Activated CD4-positive, alpha-beta memory T cell treated with anti-CD3 and anti-CD28 coated beads for 36 hours (primary cell): Measurements from ENCODE around the gene CA11. TPM values are rescaled to one million over a fixed set of nuclear protein-coding genes. Genes with fewer than 3 reads are reported as not detected.
"Not testable (repeated sequence)": the region's sequence is repeated elsewhere in the genome, so short reads cannot be mapped to it uniquely, and the experiment has no call there.

Experiments
- CTCF ChIA-PET: fragments of 350-600 bp; sonication (Branson Sonifier 250); formaldehyde crosslinking; loops from one replicate; lab custom pipeline; 2021; ENCODE audit warnings: antibody characterized with exemption, inconsistent platforms; lab: Charles Lee
- POLR2A ChIA-PET: fragments of 350-600 bp; sonication (Branson Sonifier 250); formaldehyde crosslinking; loops from one replicate; lab custom pipeline; 2021; ENCODE audit warnings: antibody characterized with exemption; lab: Charles Lee
- DNase-seq: peaks from one replicate; pipeline ENCODE4 v3.0.0-alpha.2; 2020
- H3K27ac Mint-ChIP-seq: one replicate; pipeline ENCODE4 v1.8.0; 2021; ENCODE audit warnings: mixed read lengths
- H3K27me3 Mint-ChIP-seq: one replicate; pipeline ENCODE4 v1.8.0; 2021; ENCODE audit warnings: mixed read lengths
- H3K36me3 Mint-ChIP-seq: one replicate; pipeline ENCODE4 v1.8.0; 2021; ENCODE audit warnings: mixed read lengths
- H3K4me1 Mint-ChIP-seq: one replicate; pipeline ENCODE4 v1.8.0; 2021; ENCODE audit warnings: low read depth, mixed read lengths
- H3K4me3 Mint-ChIP-seq: one replicate; pipeline ENCODE4 v1.8.0; 2021; ENCODE audit warnings: mild to moderate bottlenecking, mixed read lengths
- H3K9me3 Mint-ChIP-seq: one replicate; pipeline ENCODE4 v1.8.0; 2021; ENCODE audit warnings: mixed read lengths
- intact Hi-C: fragments of 100-400 bp; cut with micrococcal nuclease; formaldehyde crosslinking; loops from one replicate; pipeline ENCODE4 v1.15.1; 2023
- total RNA-seq, 2 experiments: library from RNA; stranded (reverse); gene quantifications; one replicate each; pipeline ENCODE4 v1.2.3, GENCODE V29; 2021

Gene CA11
- total RNA-seq, result 10 to 100 TPM; 12.7 to 15.9 TPM

DNA sequence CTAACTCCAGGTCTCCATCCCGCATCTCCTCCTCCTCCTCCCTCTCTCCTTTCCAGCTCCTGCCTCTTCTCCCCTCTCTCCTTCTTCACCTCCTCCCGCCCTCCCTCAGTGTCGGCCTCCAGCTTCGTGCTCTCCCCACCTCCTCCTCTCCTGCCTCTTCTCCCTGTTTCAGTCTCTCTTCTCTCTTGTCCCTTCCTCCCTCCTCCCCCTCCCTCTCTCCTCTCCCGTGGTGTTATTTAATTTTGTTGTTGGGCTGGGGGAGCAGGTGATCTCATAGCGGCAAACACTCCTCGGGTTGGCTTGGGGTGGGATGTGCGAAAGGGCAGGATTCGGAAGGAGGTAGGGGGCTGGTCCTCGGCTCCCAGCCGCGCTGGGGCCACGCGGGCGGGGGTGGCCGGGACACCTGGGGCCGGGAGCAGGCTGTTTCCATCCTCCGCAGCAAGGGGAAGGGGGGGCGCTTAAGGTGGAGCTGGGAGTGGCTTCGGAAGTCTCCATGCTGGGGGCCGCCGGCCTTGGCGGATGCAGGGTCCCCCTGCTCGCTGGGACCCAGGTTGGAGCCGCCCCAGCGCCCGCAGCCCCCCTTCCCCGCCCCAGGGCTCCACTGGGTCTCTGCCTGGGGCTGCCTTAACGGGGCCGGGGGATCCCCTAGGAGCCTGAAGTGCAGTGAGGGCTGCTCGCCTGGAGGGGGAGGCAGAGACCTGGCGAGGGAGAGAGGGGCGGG is at the start of gene CA11:
Gene CA11, minus strand, starts transcription at position 187 of the 721 bp plus-strand sequence. CDS start 555 bp downstream, outside the sequence.
- Mint-ChIP-seq H3K27me3 (no peaks in the 10 kb centered on the region), H3K4me3 (peak within 1 kb of the TSS; percentile 82), H3K27ac (peak within 1 kb of the TSS; percentile 77), H3K4me1 (peaks cover 35% of the 10 kb centered on the region), H3K36me3 (no peaks in the 10 kb centered on the region), H3K9me3 (no peaks in the 10 kb centered on the region)
- ChIA-PET POLR2A (interaction anchor here (0.8 to 1.8 kb wide), 7 partner anchors 9 to 227 kb away, joined by 3 to 9 read pairs (median 5); partner anchors contain the start of genes DBP, RPL18 and SPHK2), CTCF (interaction anchor here (0.6 to 2.8 kb wide), 19 partner anchors 12 to 347 kb away, joined by 3 to 12 read pairs (median 4); partner anchors contain the start of genes BAX, GYS1, IZUMO1 and RPL18)
- peak; percentile 96 for DNase-seq
- intact Hi-C loops, result loop anchor here (1.0 to 5.0 kb wide), 7 partner anchors 9 to 439 kb away; partner anchors contain the start of genes DBP, HSD17B14 and SNRNP70

DNA sequence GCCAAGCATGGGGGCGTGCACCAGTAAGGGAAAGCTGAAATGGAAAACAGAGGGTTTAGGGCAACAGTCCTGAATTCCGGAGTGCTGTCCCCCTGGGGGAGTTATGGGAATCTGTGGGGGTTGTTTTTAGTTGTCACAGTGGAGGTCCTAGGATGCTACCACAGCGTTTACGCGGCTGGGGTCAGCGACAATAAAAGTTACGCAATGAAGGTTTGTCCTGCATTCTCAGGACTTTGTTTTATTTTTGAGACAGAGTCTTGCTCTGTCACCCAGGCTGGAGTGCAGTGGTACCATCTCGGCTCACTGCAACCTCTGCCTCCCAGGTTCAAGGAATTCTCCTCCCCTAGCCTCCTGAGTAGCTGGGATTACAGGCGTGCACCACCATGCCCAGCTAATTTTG is 47.6 kb upstream of the CA11 start:
- CTCF ChIA-PET, H3K27me3 Mint-ChIP-seq, H3K4me3 Mint-ChIP-seq, H3K4me1 Mint-ChIP-seq, H3K36me3 Mint-ChIP-seq, intact Hi-C loops, DNase-seq, POLR2A ChIA-PET, H3K27ac Mint-ChIP-seq, H3K9me3 Mint-ChIP-seq: not testable (repeated sequence)

DNA sequence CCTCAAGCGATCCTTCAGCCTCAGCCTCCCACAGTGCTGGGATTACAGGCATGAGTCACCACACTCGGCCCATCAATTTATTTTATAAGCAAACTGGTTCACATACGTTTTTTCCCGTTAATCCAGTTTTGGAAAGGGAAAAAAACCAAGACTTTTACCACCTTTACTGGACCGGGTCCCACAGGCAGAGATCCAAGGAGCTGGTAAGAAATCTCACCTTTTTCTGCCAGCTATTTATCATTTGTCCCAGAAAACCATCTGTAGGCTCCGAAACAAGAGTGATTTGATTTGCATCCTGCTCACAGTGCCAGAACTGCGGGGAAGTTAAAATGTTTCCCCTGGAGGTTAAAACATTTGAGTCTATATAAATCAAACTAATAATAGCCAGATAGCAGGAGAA is 43.5 kb upstream of the CA11 start:
- H3K4me3 Mint-ChIP-seq, result no peak overlapping the region
- intact Hi-C loops, result no loop called here
- ChIA-PET CTCF (no interaction called here), POLR2A (no interaction called here)
- no peak overlapping the region for H3K27ac Mint-ChIP-seq
- no peak for DNase-seq
- peaks cover 3% of the 10 kb centered on the region for H3K36me3 Mint-ChIP-seq
- no peaks in the 10 kb centered on the region for H3K9me3 Mint-ChIP-seq
- H3K27me3 Mint-ChIP-seq, result no peaks in the 10 kb centered on the region
- H3K4me1 Mint-ChIP-seq, result no peaks in the 10 kb centered on the region

DNA sequence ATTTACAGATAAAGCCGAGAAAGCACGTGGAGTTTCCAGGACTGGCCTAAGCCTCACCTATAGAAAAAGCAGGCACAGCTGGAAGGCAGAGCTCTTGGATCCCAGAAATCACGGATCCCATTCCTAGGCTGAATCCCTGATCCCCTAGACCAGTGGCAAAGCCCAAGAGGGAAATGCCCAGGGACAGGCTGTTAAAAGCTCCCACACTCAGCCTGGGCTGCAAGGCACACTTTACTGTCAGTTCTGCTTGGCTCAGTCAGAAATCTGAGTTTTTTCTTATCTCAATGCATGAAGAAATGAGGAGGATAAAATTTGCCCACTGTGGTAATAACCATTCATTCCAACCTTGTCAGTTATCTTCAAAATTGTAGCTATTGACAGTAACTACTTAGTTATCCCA is 41.8 kb upstream of the CA11 start:
- CTCF ChIA-PET, result no interaction called here
- no peak for DNase-seq
- H3K4me3 Mint-ChIP-seq, result no peak overlapping the region
- H3K27ac Mint-ChIP-seq, result no peak overlapping the region
- intact Hi-C loops, result no loop called here
- POLR2A ChIA-PET, result no interaction called here
- H3K9me3 Mint-ChIP-seq, result no peaks in the 10 kb centered on the region
- H3K36me3 Mint-ChIP-seq, result no peaks in the 10 kb centered on the region
- H3K4me1 Mint-ChIP-seq, result no peaks in the 10 kb centered on the region
- no peaks in the 10 kb centered on the region for H3K27me3 Mint-ChIP-seq

DNA sequence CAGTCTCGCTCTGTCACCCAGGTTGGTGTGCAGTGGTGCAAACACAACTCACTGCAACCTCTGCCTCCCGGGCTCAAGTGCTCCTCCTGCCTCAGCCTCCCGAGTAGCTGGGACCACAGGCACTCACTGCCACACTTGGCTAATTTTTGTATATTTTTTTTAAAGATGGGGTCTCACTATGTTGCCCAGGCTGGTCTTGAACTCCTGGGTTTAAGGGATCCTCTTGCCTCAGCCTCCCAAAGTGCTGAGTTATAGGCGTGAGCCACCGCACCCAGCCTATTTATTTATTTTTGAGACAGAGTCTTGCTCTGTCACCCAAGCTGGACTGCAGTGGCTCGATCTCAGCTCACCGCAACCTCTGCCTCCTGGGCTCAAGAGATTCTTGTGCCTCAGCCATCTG is 40.6 kb upstream of the CA11 start:
- H3K4me3 Mint-ChIP-seq, CTCF ChIA-PET, H3K27me3 Mint-ChIP-seq, H3K4me1 Mint-ChIP-seq, POLR2A ChIA-PET, H3K27ac Mint-ChIP-seq, H3K9me3 Mint-ChIP-seq, intact Hi-C loops, DNase-seq, H3K36me3 Mint-ChIP-seq: not testable (repeated sequence)

DNA sequence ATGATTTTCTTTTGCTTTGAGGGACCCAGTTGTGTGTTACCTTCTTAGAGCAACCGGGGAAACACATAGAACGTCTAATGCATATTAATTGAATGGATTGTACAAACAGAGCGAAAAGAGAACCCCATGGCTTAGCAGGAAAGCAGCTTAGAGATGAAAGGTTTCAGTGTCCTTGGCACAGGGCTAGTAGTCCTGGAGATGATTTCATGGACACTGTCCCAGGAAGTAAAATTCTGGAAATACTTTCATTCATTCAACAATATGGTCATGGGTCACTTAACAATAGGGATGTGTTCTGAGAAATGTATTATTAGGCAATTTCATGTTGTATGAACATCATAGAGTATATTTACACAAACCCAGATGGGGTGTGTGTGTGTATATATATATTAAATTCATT is 40.1 kb upstream of the CA11 start:
- intact Hi-C loops, result no loop called here
- no peaks in the 10 kb centered on the region for H3K27me3 Mint-ChIP-seq
- no peaks in the 10 kb centered on the region for H3K4me1 Mint-ChIP-seq
- POLR2A ChIA-PET, result no interaction called here
- no peaks in the 10 kb centered on the region for H3K36me3 Mint-ChIP-seq
- no peak overlapping the region for H3K27ac Mint-ChIP-seq
- no peak overlapping the region for H3K4me3 Mint-ChIP-seq
- CTCF ChIA-PET, result no interaction called here
- DNase-seq, result no peak
- no peaks in the 10 kb centered on the region for H3K9me3 Mint-ChIP-seq

DNA sequence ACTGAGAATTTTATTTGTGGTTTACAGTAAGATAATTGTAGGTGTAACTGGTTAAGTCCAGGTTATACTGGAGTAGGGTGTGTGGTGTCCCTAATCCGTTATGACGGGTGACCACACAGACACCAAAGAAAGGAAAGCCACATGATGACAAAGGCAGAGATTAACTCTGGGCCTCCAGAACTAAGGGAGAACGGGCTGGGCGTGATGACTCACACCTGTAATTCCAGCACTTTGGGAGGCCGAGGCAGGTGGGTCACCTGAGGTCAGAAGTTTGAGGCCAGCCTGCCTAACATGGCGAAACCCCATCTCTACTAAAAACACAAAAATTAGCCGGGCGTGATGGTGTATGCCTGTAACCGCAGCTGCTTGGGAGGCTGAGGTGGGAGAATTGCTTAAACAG is 39.6 kb upstream of the CA11 start:
- DNase-seq, result no peak
- H3K9me3 Mint-ChIP-seq, result no peaks in the 10 kb centered on the region
- H3K36me3 Mint-ChIP-seq, result no peaks in the 10 kb centered on the region
- no peaks in the 10 kb centered on the region for H3K27me3 Mint-ChIP-seq
- H3K27ac Mint-ChIP-seq, result no peak overlapping the region
- H3K4me1 Mint-ChIP-seq, result no peaks in the 10 kb centered on the region
- CTCF ChIA-PET, result no interaction called here
- intact Hi-C loops, result no loop called here
- no peak overlapping the region for H3K4me3 Mint-ChIP-seq
- POLR2A ChIA-PET, result no interaction called here

DNA sequence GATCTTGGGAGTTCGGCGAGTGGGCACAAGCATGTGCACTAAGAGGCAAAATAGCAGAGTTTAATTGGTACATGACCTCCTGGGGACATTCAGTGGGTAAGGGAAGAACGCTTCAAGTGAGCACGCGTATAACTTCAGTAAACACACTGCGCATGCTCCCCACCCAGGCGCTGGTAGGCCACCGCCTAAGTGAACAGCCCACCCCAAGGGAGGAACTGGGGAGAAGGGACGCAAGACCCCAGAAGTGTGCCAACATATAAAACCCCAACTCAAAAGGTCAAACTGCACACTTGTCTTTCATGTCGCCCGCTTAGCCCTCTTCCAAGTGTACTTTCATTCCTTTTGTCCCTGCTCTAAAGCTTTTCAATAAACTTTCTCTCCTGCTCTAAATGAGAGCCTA is 37.4 kb upstream of the CA11 start:
- ChIA-PET CTCF (no interaction called here), POLR2A (interaction anchor here (1.1 kb wide), 1 partner anchor 20 kb away, joined by 5 read pairs; no protein-coding TSS in a partner anchor)
- peak; percentile 20 for DNase-seq
- no peaks in the 10 kb centered on the region for H3K36me3 Mint-ChIP-seq
- intact Hi-C loops, result no loop called here
- no peak overlapping the region for H3K27ac Mint-ChIP-seq
- H3K4me1 Mint-ChIP-seq, result no peaks in the 10 kb centered on the region
- H3K27me3 Mint-ChIP-seq, result no peaks in the 10 kb centered on the region
- H3K9me3 Mint-ChIP-seq, result no peaks in the 10 kb centered on the region
- no peak overlapping the region for H3K4me3 Mint-ChIP-seq

DNA sequence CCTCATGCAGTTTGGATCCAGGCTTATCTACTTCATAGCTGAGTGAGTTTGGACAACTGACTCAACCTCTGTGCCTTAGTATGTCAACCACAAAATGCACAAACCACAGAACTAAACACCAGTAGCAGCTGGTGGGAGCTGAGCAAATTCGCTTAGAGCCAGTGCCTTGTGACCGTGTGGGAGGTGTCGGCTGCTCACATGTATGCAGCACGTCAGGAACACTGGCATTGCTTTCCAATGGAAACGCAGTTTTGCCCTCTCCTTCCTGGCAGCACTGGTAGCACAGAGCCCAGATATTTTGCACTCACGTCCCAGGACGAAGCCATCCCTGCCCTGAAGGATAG is 35.1 kb upstream of the CA11 start:
- H3K27me3 Mint-ChIP-seq, result no peaks in the 10 kb centered on the region
- H3K9me3 Mint-ChIP-seq, result no peaks in the 10 kb centered on the region
- DNase-seq, result no peak
- H3K27ac Mint-ChIP-seq, result no peak overlapping the region
- H3K36me3 Mint-ChIP-seq, result no peaks in the 10 kb centered on the region
- H3K4me3 Mint-ChIP-seq, result no peak overlapping the region
- POLR2A ChIA-PET, result no interaction called here
- intact Hi-C loops, result no loop called here
- CTCF ChIA-PET, result no interaction called here
- H3K4me1 Mint-ChIP-seq, result no peaks in the 10 kb centered on the region

DNA sequence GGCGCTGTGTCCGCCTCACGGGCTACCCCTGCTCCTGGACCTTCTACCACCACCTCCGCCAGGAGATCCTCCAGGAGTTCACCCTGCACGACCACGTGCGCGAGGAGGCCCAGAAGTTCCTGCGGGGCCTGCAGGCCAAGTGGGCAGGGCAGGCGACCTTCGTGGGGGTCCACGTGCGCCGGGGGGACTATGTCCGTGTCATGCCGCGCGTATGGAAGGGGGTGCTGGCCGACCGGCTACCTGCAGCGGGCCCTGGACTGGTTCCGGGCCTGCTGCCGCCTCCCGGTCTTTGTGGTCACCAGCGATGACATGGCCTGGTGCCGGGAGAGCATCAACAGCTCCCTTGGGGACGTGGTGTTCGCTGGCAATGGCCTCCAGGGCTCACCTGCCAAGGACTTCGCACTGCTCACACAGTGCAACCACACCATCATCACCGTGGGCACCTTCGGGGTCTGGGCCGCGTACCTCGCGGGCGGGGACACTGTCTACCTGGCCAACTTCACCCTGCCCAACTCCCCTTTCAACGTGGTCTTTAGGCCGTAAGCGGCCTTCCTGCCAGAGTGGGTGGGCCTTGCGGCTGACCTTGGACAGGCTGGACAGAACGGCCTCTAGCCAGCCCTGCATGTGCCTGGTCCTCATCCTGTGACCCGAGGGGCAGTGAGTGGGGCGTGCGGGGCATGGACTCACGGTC is 34.6 kb upstream of the CA11 start:
- no peak for DNase-seq
- POLR2A ChIA-PET, result no interaction called here

DNA sequence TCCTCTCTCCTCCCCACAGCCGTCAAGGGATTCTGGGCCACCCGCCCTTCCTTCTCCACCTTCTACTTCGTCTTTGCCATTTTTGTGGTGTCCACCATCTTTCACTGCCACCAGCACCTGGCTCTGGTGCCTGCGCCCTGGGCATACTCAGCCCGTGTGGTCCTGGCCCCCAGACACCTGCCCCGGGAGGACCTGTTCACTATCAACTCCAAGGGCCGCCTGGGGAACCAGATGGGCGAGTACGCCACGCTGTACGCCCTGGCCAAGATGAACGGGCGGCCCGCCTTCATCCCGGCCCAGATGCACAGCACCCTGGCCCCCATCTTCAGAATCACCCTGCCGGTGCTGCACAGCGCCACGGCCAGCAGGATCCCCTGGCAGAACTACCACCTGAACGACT is 34.0 kb upstream of the CA11 start:
- POLR2A ChIA-PET, DNase-seq, CTCF ChIA-PET, H3K4me1 Mint-ChIP-seq, H3K9me3 Mint-ChIP-seq, intact Hi-C loops, H3K36me3 Mint-ChIP-seq, H3K4me3 Mint-ChIP-seq, H3K27me3 Mint-ChIP-seq, H3K27ac Mint-ChIP-seq: not testable (repeated sequence)

More for the DNA sequence above, 34.6 kb upstream of the CA11 start:
- no peaks in the 10 kb centered on the region for H3K27me3 Mint-ChIP-seq
- CTCF ChIA-PET, result no interaction called here
- H3K4me3 Mint-ChIP-seq, result no peak overlapping the region
- no peak overlapping the region for H3K27ac Mint-ChIP-seq
- H3K4me1 Mint-ChIP-seq, result no peaks in the 10 kb centered on the region
- intact Hi-C loops, result no loop called here
- no peaks in the 10 kb centered on the region for H3K9me3 Mint-ChIP-seq
- H3K36me3 Mint-ChIP-seq, result no peaks in the 10 kb centered on the region

DNA sequence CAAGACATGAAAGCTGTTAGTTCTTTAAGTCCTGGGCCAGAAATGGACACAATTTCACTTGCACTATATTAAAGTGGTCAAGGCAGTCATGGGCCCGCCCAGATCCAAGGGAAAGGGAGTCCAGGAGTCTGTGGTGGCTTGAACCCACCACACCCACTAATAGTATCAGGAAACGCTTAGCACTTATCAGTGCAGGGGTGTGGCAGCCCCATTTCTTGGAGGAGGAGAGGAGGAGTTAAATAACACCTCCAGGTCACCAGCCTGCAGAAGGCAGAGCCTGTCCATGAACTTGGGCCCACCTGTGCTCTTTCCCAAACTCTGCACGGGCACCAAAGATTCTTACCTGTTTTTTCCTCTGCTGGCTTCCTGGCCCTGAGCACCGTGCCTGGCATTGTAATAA is 32.2 kb upstream of the CA11 start:
- POLR2A ChIA-PET, result no interaction called here
- Mint-ChIP-seq H3K4me1 (peaks cover 6% of the 10 kb centered on the region), H3K27ac (no peak overlapping the region), H3K9me3 (no peaks in the 10 kb centered on the region), H3K36me3 (no peaks in the 10 kb centered on the region), H3K4me3 (no peak overlapping the region), H3K27me3 (no peaks in the 10 kb centered on the region)
- intact Hi-C loops, result no loop called here
- CTCF ChIA-PET, result interaction anchor here (1.2 kb wide), 1 partner anchor 61 kb away, joined by 3 read pairs; no protein-coding TSS in a partner anchor
- no peak for DNase-seq
